ENCODE results near the gene SPTBN1. TPM values are rescaled to one million over a fixed set of nuclear protein-coding genes. Genes with fewer than 3 reads are reported as not detected.

The SPTBN1 gene
- total RNA-seq, 1 donor from 2014 or later, result 983 TPM

- no peaks in the 10 kb centered on the region for H3K9me3 Mint-ChIP-seq (ENCODE audit: unreplicated experiment)
- peaks cover 37% of the 10 kb centered on the region for H3K4me1 Mint-ChIP-seq (ENCODE audit: unreplicated experiment)
- peak overlapping the region; percentile 64 for H3K27ac Mint-ChIP-seq (ENCODE audit: unreplicated experiment)
- H3K27me3 Mint-ChIP-seq (ENCODE audit: unreplicated experiment), result peaks cover 64% of the 10 kb centered on the region
- no peak for TF ChIP-seq CTCF (IDR thresholded peaks at IDR 0.05; ENCODE audit: unreplicated experiment)
- peak overlapping the region; percentile 66 for H3K4me3 Mint-ChIP-seq (ENCODE audit: unreplicated experiment)
- peaks cover 96% of the 10 kb centered on the region for H3K36me3 Mint-ChIP-seq (ENCODE audit: low read depth, unreplicated experiment)
- no peak for DNase-seq (ENCODE audit: low spot score)
Observed at GRCh38 chr2:54663424-54664030, 207.4 kb downstream of the SPTBN1 start.

- H3K27me3 Mint-ChIP-seq (ENCODE audit: unreplicated experiment), result peaks cover 67% of the 10 kb centered on the region
- H3K36me3 Mint-ChIP-seq (ENCODE audit: low read depth, unreplicated experiment), result peaks cover 95% of the 10 kb centered on the region
- no peak for TF ChIP-seq CTCF (IDR thresholded peaks at IDR 0.05; ENCODE audit: unreplicated experiment)
- H3K4me3 Mint-ChIP-seq (ENCODE audit: unreplicated experiment), result peak overlapping the region; percentile 43
- peaks cover 31% of the 10 kb centered on the region for H3K4me1 Mint-ChIP-seq (ENCODE audit: unreplicated experiment)
- no peaks in the 10 kb centered on the region for H3K9me3 Mint-ChIP-seq (ENCODE audit: unreplicated experiment)
- H3K27ac Mint-ChIP-seq (ENCODE audit: unreplicated experiment), result peak overlapping the region; percentile 89
- DNase-seq (ENCODE audit: low spot score), result no peak
Observed at GRCh38 chr2:54664238-54664786, 208.2 kb downstream of the SPTBN1 start.

- peak; percentile 67 for TF ChIP-seq CTCF (IDR thresholded peaks at IDR 0.05; ENCODE audit: unreplicated experiment)
- Mint-ChIP-seq H3K4me3 (ENCODE audit: unreplicated experiment) (peak overlapping the region; percentile 39), H3K27me3 (ENCODE audit: unreplicated experiment) (peaks cover 69% of the 10 kb centered on the region), H3K36me3 (ENCODE audit: low read depth, unreplicated experiment) (peaks cover 95% of the 10 kb centered on the region), H3K4me1 (ENCODE audit: unreplicated experiment) (peaks cover 31% of the 10 kb centered on the region), H3K9me3 (ENCODE audit: unreplicated experiment) (no peaks in the 10 kb centered on the region), H3K27ac (ENCODE audit: unreplicated experiment) (peak overlapping the region; percentile 70)
- DNase-seq (ENCODE audit: low spot score), result peak; percentile 56
Observed at GRCh38 chr2:54665436-54665856, 209.3 kb downstream of the SPTBN1 start.

- DNase-seq (ENCODE audit: low spot score), result no peak
- Mint-ChIP-seq H3K9me3 (ENCODE audit: unreplicated experiment) (no peaks in the 10 kb centered on the region), H3K4me3 (ENCODE audit: unreplicated experiment) (no peak overlapping the region), H3K4me1 (ENCODE audit: unreplicated experiment) (peaks cover 38% of the 10 kb centered on the region), H3K27ac (ENCODE audit: unreplicated experiment) (peak overlapping the region; percentile 70), H3K36me3 (ENCODE audit: low read depth, unreplicated experiment) (peaks cover 95% of the 10 kb centered on the region), H3K27me3 (ENCODE audit: unreplicated experiment) (peaks cover 74% of the 10 kb centered on the region)
- no peak for TF ChIP-seq CTCF (IDR thresholded peaks at IDR 0.05; ENCODE audit: unreplicated experiment)
Observed at GRCh38 chr2:54666131-54666633, 210.1 kb downstream of the SPTBN1 start.

- Mint-ChIP-seq H3K4me3 (ENCODE audit: unreplicated experiment) (no peak overlapping the region), H3K36me3 (ENCODE audit: low read depth, unreplicated experiment) (peaks cover 90% of the 10 kb centered on the region), H3K4me1 (ENCODE audit: unreplicated experiment) (peaks cover 40% of the 10 kb centered on the region), H3K27me3 (ENCODE audit: unreplicated experiment) (peaks cover 69% of the 10 kb centered on the region), H3K9me3 (ENCODE audit: unreplicated experiment) (no peaks in the 10 kb centered on the region), H3K27ac (ENCODE audit: unreplicated experiment) (no peak overlapping the region)
- DNase-seq (ENCODE audit: low spot score), result no peak
- no peak for TF ChIP-seq CTCF (IDR thresholded peaks at IDR 0.05; ENCODE audit: unreplicated experiment)
Observed at GRCh38 chr2:54666634-54667265, 210.6 kb downstream of the SPTBN1 start.

Measured in endothelial cell (in vitro differentiated cells).